H1 (cell line): ENCODE results near the gene CYP46A1. TPM values are rescaled to one million over a fixed set of nuclear protein-coding genes. Genes with fewer than 3 reads are reported as not detected.

ENCODE experiments used
- CTCF ChIA-PET: fragments of 300-600 bp; sonication (Branson Sonifier 250); formaldehyde crosslinking; loops from one replicate; lab custom pipeline; 2021; ENCODE audit not compliant: partially characterized antibody; lab: Charles Lee
- POLR2A ChIA-PET: fragments of 300-600 bp; sonication (Branson Sonifier 250); formaldehyde crosslinking; loops from one replicate; lab custom pipeline; 2021; ENCODE audit warnings: inconsistent platforms; ENCODE audit not compliant: partially characterized antibody; lab: Charles Lee
- DNase-seq, 2 experiments: peaks; one replicate each; pipeline versions ENCODE4 v3.0.0 to v3.0.0-alpha.2; 2010 to 2022; ENCODE audit warnings: low spot score in 2 of 2, low read depth in 1 of 2, mixed read lengths in 1 of 2
- FAIRE-seq: peaks from 2 replicates; lab custom pipeline; 2011; peaks lifted over from hg19 to GRCh38; lab: Jason Lieb, UNC
- H2AFZ ChIP-seq: 2 replicates; pipeline ENCODE4 v1.8.1; 2012; ENCODE audit warnings: low read length, inconsistent platforms
- H2AK5ac ChIP-seq: 2 replicates; pipeline ENCODE4 v1.6.1; 2013; ENCODE audit warnings: low read depth, low read length
- H2BK120ac ChIP-seq: replicated peaks from 2 replicates; pipeline ENCODE3; 2013; ENCODE audit warnings: low read depth, low read length, inconsistent platforms
- H2BK12ac ChIP-seq: 2 replicates; pipeline ENCODE4 v1.6.1; 2013; ENCODE audit warnings: low read depth, low read length
- H2BK15ac ChIP-seq: 2 replicates; pipeline ENCODE4 v1.6.1; 2013; ENCODE audit warnings: low read length
- H2BK20ac ChIP-seq: 2 replicates; pipeline ENCODE4 v1.6.1; 2013; ENCODE audit warnings: low read length
- H2BK5ac ChIP-seq: 2 replicates; pipeline ENCODE4 v1.6.1; 2013; ENCODE audit warnings: low read depth, low read length
- H3K14ac ChIP-seq: 2 replicates; pipeline ENCODE4 v1.6.1; 2013; ENCODE audit warnings: inconsistent platforms; ENCODE audit not compliant: insufficient read length
- H3K18ac ChIP-seq: 2 replicates; pipeline ENCODE4 v1.6.1; 2013; ENCODE audit warnings: low read length; ENCODE audit errors: extremely low read depth
- H3K23ac ChIP-seq: 2 replicates; pipeline ENCODE4 v1.6.1; 2013; ENCODE audit warnings: inconsistent platforms; ENCODE audit not compliant: insufficient read length
- H3K23me2 ChIP-seq: 2 replicates; pipeline ENCODE4 v1.6.1; 2013; ENCODE audit warnings: low read depth, low read length
- H3K27ac ChIP-seq: 2 replicates; pipeline ENCODE4 v1.6.1; 2011; ENCODE audit warnings: low read depth, low read length, inconsistent platforms
- H3K27me3 ChIP-seq, 4 experiments: replicated peaks in 1 of 4; 1 replicate in 1 of 4; 2 replicates in 3 of 4; pipeline versions ENCODE4 v1.6.1 to v1.8.1; 2011 to 2013; ENCODE audit warnings: low read length in 3 of 4, mild to moderate bottlenecking in 3 of 4, inconsistent platforms in 2 of 4, mixed read lengths in 2 of 4, moderate library complexity in 1 of 4; ENCODE audit not compliant: control insufficient read depth in 3 of 4, insufficient read depth in 3 of 4; ENCODE audit errors: extremely low read depth in 1 of 4
- H3K36me3 ChIP-seq, 4 experiments: 2 replicates each; pipeline versions ENCODE4 v1.6.1 to v1.8.1; 2011 to 2013; ENCODE audit warnings: mild to moderate bottlenecking in 4 of 4, low read length in 3 of 4, moderate library complexity in 2 of 4, control low read depth in 1 of 4, inconsistent platforms in 1 of 4; ENCODE audit not compliant: insufficient read depth in 4 of 4, control insufficient read depth in 2 of 4
- H3K4ac ChIP-seq: replicated peaks from 2 replicates; pipeline ENCODE3; 2013; ENCODE audit warnings: low read length, low read depth, mixed read lengths, inconsistent platforms; ENCODE audit not compliant: insufficient read length
- H3K4me1 ChIP-seq, 4 experiments: replicated peaks in 1 of 4; 1 replicate in 1 of 4; 2 replicates in 3 of 4; pipeline versions ENCODE4 v1.6.1 to v1.8.1; 2011 to 2013; ENCODE audit warnings: low read length in 3 of 4, inconsistent platforms in 2 of 4, mixed read lengths in 1 of 4; ENCODE audit not compliant: insufficient read depth in 4 of 4, control insufficient read depth in 3 of 4
- H3K4me2 ChIP-seq, 2 experiments: 2 replicates each; pipeline versions ENCODE4 v1.6.1 to v1.8.1; 2011 to 2013; ENCODE audit warnings: low read depth in 2 of 2, low read length in 2 of 2, control low read depth in 1 of 2, inconsistent platforms in 1 of 2, mild to moderate bottlenecking in 1 of 2; ENCODE audit not compliant: insufficient read depth in 1 of 2
- H3K4me3 ChIP-seq, 4 experiments: fragments of 200-600, 300-600 bp in 1 of 4; sonication (generic), shearing (Covaris generic), sonication (Bioruptor Twin) in 1 of 4; 2 replicates each; pipeline versions ENCODE4 v1.5.1 to v1.8.1; 2011 to 2016; ENCODE audit warnings: low read length in 4 of 4, low read depth in 3 of 4, control low read depth in 2 of 4, inconsistent platforms in 2 of 4, mild to moderate bottlenecking in 2 of 4, mixed read lengths in 1 of 4, moderate library complexity in 1 of 4; ENCODE audit not compliant: insufficient read depth in 2 of 4; ENCODE audit errors: extremely low read depth in 1 of 4
- H3K56ac ChIP-seq: replicated peaks from 2 replicates; pipeline ENCODE3; 2013; ENCODE audit warnings: low read depth, mild to moderate bottlenecking, mixed read lengths, low read length, inconsistent platforms; ENCODE audit not compliant: insufficient read length
- H3K79me1 ChIP-seq: 2 replicates; pipeline ENCODE4 v1.6.1; 2013; ENCODE audit warnings: low read depth, low read length, control low read depth
- H3K79me2 ChIP-seq, 2 experiments: 2 replicates each; pipeline versions ENCODE4 v1.6.1 to v1.8.1; 2012 to 2013; ENCODE audit warnings: low read length in 2 of 2, mild to moderate bottlenecking in 2 of 2, inconsistent platforms in 1 of 2; ENCODE audit not compliant: insufficient read depth in 2 of 2, control insufficient read depth in 1 of 2
- H3K9ac ChIP-seq, 4 experiments: replicated peaks in 1 of 4; 1 replicate in 1 of 4; 2 replicates in 3 of 4; pipeline versions ENCODE4 v1.6.1 to v1.8.1; 2011 to 2013; ENCODE audit warnings: low read depth in 3 of 4, low read length in 3 of 4, control low read depth in 2 of 4, mild to moderate bottlenecking in 2 of 4, moderate library complexity in 2 of 4, inconsistent platforms in 1 of 4; ENCODE audit errors: extremely low read depth in 1 of 4
- H3K9me3 ChIP-seq, 2 experiments: 2 replicates each; pipeline versions ENCODE4 v1.6.1 to v1.8.1; 2012 to 2013; ENCODE audit warnings: mild to moderate bottlenecking in 2 of 2, moderate library complexity in 2 of 2, control low read depth in 1 of 2, inconsistent platforms in 1 of 2, low read depth in 1 of 2, low read length in 1 of 2, mixed read lengths in 1 of 2; ENCODE audit not compliant: insufficient read depth in 2 of 2
- H4K20me1 ChIP-seq, 2 experiments: replicated peaks in 1 of 2; 2 replicates each; pipeline versions ENCODE3 to v1.8.1; 2011 to 2013; ENCODE audit warnings: inconsistent platforms in 2 of 2, low read length in 2 of 2, mild to moderate bottlenecking in 1 of 2; ENCODE audit not compliant: insufficient read depth in 2 of 2, control insufficient read depth in 1 of 2
- H4K5ac ChIP-seq: 2 replicates; pipeline ENCODE4 v1.6.1; 2013; ENCODE audit warnings: low read length, low read depth, mixed read lengths, inconsistent platforms; ENCODE audit not compliant: insufficient read length
- H4K8ac ChIP-seq: 2 replicates; pipeline ENCODE4 v1.8.0; 2013; ENCODE audit warnings: mild to moderate bottlenecking, moderate library complexity, low read length, inconsistent platforms; ENCODE audit not compliant: insufficient read depth; ENCODE audit errors: extremely low read depth
- H4K91ac ChIP-seq: replicated peaks from 2 replicates; pipeline ENCODE3; 2013; ENCODE audit warnings: low read length, mixed read lengths, inconsistent platforms; ENCODE audit not compliant: insufficient read length
- SAP30 ChIP-seq: fragments of 300-600 bp; sonication (generic); IDR thresholded peaks from 2 replicates; pipeline ENCODE4 v1.7.1; 2012; ENCODE audit warnings: low read length, moderate library complexity, mild to moderate bottlenecking, inconsistent platforms; ENCODE audit not compliant: insufficient read depth, insufficient replicate concordance
- SP1 ChIP-seq: IDR thresholded peaks from 2 replicates; pipeline ENCODE4 v1.6.1; 2011; ENCODE audit warnings: low read depth, low read length
- WGBS, 2 experiments: shearing (Covaris generic) in 1 of 2; methylation state at CpG; one replicate each; pipeline versions ENCODE4 v1.1.6 to v1.1.7; 2013 to 2015; ENCODE audit warnings: low lambda C conversion rate in 2 of 2, mixed read lengths in 2 of 2, inconsistent platforms in 1 of 2, low coverage in 1 of 2, missing lambda C conversion rate in 1 of 2; ENCODE audit not compliant: insufficient replicate concordance in 2 of 2, insufficient coverage in 1 of 2, insufficient read length in 1 of 2; ENCODE audit errors: extremely low coverage in 1 of 2, missing lambda C conversion rate in 1 of 2; 5-methylcytosine and 5-hydroxymethylcytosine counted together
- polyA plus RNA-seq, 7 experiments: library from polyadenylated mRNA; depleted of rRNA in 3 of 7; stranded (reverse) in 5 of 7; unstranded in 2 of 7; fragments of >200 nt in 5 of 7; fragments of 200-250 nt in 2 of 7; gene quantifications; 1 replicate in 5 of 7; 2 replicates in 1 of 7; 4 replicates in 1 of 7; pipeline versions ENCODE4 v1.2.1 to v1.2.3, GENCODE V29; 2011 to 2013; ENCODE audit warnings: missing spikeins in 2 of 7, mixed read lengths in 2 of 7
- total RNA-seq: library from RNA; stranded (reverse); fragmentation: NEBNext Ultra II Directional; extraction: Animal tissue kit (Norgen Biotek cat#: 25700); gene quantifications from 2 replicates; pipeline ENCODE4 v1.2.1, GENCODE V29; 2021

CYP46A1 gene
- total and polyA plus RNA-seq, 2 of the 8 experiments (the other 6 are each of a cell fraction or from before 2014, with no cell fraction given), result 0.41 to 1.3 TPM

DNA sequence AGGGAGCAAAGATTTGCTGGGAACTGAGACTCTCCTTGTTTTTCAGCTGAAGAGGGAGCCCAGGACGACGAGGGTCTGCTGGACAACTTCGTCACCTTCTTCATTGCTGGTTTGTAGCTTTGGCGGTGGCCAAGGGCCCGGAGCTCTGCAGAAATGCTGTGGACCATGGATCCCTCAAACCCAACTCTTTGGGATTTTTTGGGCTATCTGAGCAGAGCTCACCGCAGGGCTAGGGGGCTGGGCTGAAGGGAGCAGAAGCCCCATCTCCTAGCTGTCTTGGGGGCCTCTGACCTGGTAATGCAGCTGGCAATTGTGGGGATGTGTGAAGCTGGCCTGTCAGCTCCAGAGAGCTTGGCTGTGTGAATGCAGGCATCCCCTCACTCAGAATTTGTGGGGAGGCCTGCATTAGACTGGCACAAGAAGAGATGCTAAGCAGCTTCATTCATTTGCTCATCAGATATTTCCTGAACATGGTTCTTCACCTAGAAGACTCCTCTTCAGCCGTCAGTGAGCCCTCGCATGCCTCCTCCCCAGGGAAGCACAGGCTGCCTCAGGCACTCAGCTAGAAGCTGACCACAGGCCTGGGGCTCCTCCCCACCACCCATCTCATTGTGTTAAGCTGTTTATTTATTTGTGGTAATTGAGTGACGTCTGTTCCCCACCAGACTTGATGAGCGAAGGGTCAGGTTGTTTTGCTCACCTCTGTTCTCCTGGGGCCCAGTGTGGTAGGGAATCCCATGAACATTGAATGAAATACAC lies 32.2 kb downstream of the CYP46A1 start:
- ChIA-PET POLR2A (no interaction called here), CTCF (interaction anchor here (0.9 to 5.1 kb wide), 10 partner anchors 9 to 304 kb away, joined by 3 to 36 read pairs (median 3); no protein-coding TSS in a partner anchor)
- Histone ChIP-seq H3K79me1 (no peaks in the 10 kb centered on the region), H2BK12ac (no peak overlapping the region), H3K23me2 (no peaks in the 10 kb centered on the region), H3K14ac (no peak overlapping the region), H3K27ac (no peak overlapping the region), H4K5ac (no peak overlapping the region), H4K8ac (no peak overlapping the region), H2AFZ (no peak overlapping the region), H3K56ac (no peak overlapping the region), H3K9me3 (no peaks in the 10 kb centered on the region; a peak in 1 of 4 replicates), H3K79me2 (no peaks in the 10 kb centered on the region), H3K23ac (no peak overlapping the region), H3K36me3 (no peaks in the 10 kb centered on the region), H3K4me1 (peaks cover 0 to 2% (median 0%) of the 10 kb centered on the region in 4 experiments; a peak in 3 of 7 replicates), H4K91ac (no peak overlapping the region), H2AK5ac (no peak overlapping the region), H3K4ac (no peak overlapping the region), H3K18ac (no peak overlapping the region), H2BK120ac (no peak overlapping the region), H3K4me2 (no peak overlapping the region), H3K9ac (no peak overlapping the region), H2BK5ac (no peak overlapping the region), H4K20me1 (no peaks in the 10 kb centered on the region), H2BK20ac (no peak overlapping the region), H2BK15ac (no peak overlapping the region), H3K4me3 (no peak overlapping the region), H3K27me3 (no peaks in the 10 kb centered on the region)
- FAIRE-seq, result no peak
- DNase-seq, result no peak
- 78% methylated on average over 10 of the region's 10 CpGs; no CpG with 5 or more reads in 1 of the 2 experiments for WGBS, 2 experiments
- TF ChIP-seq SP1, result no peak
- TF ChIP-seq SAP30, result no peak
